Measurements from ENCODE around the gene MICAL3.

DNA sequence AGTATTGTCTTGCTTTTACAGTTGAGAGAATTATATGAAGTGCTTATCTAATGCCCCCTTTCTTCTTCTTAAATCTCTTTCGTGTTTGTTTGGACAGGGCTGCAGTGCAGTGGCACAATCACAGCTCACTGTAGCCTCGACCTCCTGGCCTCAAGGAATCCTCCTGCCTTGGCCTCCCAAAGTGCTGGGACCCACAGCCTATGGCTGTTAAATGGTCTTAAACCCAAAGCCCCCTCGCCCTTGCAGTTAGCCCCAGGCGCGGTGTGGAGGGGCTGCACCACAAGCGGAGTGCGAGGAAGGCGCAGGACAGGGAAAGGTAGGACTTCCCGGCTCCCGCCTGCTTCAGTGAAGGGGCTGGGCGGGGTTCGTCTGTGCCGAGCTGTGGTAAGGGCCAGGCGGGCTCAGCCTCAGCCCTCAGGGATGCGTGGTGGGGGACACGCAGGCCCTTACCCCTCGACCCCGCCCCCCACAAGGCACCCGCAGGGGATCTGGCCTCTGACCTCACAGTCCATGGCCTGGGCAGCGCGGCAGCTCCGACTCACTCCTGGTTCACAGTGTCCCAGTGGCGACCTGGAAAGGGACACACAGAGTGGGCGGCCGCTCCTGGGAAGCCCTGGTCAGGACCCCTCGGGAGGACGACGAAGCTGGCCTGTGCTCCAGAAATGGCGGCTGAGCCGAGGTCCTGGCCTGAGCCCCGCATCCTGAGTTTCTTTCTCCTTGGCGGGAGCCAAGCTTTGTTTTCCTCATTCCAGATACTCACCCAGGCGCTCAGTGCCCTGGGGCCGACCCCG lies 274.6 kb downstream of the MICAL3 start:
- TF ChIP-seq, protein P1, sequence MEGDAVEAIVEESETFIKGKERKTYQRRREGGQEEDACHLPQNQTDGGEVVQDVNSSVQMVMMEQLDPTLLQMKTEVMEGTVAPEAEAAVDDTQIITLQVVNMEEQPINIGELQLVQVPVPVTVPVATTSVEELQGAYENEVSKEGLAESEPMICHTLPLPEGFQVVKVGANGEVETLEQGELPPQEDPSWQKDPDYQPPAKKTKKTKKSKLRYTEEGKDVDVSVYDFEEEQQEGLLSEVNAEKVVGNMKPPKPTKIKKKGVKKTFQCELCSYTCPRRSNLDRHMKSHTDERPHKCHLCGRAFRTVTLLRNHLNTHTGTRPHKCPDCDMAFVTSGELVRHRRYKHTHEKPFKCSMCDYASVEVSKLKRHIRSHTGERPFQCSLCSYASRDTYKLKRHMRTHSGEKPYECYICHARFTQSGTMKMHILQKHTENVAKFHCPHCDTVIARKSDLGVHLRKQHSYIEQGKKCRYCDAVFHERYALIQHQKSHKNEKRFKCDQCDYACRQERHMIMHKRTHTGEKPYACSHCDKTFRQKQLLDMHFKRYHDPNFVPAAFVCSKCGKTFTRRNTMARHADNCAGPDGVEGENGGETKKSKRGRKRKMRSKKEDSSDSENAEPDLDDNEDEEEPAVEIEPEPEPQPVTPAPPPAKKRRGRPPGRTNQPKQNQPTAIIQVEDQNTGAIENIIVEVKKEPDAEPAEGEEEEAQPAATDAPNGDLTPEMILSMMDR (IDR thresholded peaks at IDR 0.05 in 4 of 5, conservative IDR thresholded peaks at IDR 0.05 in 1 of 5) = no peak
- TF ChIP-seq POLR2A (IDR thresholded peaks at IDR 0.05) = no peak
